SJSA1 (cell line): Measurements from ENCODE around the gene CCDC51. TPM values are rescaled to one million over a fixed set of nuclear protein-coding genes. Genes with fewer than 3 reads are reported as not detected.
"Not testable (repeated sequence)": the region's sequence is repeated elsewhere in the genome, so short reads cannot be mapped to it uniquely, and the experiment has no call there.

Source experiments
- DNase-seq, 2 experiments: peaks; one replicate each; pipeline ENCODE4 v3.0.0-alpha.2; 2015 to 2020; ENCODE audit warnings: low spot score in 2 of 2, low read depth in 1 of 2
- H3K27ac ChIP-seq: fragments of 250-450 bp; sonication (Bioruptor Pico); 2 replicates; pipeline ENCODE4 v1.5.1; 2020; ENCODE audit warnings: mild to moderate bottlenecking, moderate library complexity
- H3K27me3 ChIP-seq: fragments of 250-450 bp; sonication (Bioruptor Pico); replicated peaks from 2 replicates; pipeline ENCODE4 v1.5.1; 2020; ENCODE audit warnings: mild to moderate bottlenecking, moderate library complexity
- H3K36me3 ChIP-seq: fragments of 250-450 bp; sonication (Bioruptor Pico); 2 replicates; pipeline ENCODE4 v1.5.1; 2020; ENCODE audit warnings: mild to moderate bottlenecking
- H3K4me1 ChIP-seq: fragments of 250-450 bp; sonication (Bioruptor Pico); replicated peaks from 2 replicates; pipeline ENCODE4 v1.6.1; 2021; ENCODE audit warnings: mild to moderate bottlenecking
- H3K4me3 ChIP-seq: fragments of 250-450 bp; sonication (Bioruptor Pico); 2 replicates; pipeline ENCODE4 v1.5.1; 2020; ENCODE audit warnings: mild to moderate bottlenecking
- H3K9me3 ChIP-seq: fragments of 250-450 bp; sonication (Bioruptor Pico); replicated peaks from 2 replicates; pipeline ENCODE4 v1.5.1; 2020; ENCODE audit warnings: mild to moderate bottlenecking
- total RNA-seq: library from RNA; depleted of rRNA; stranded (reverse); fragments of >200 nt; shearing (Covaris generic); gene quantifications from 2 replicates; pipeline ENCODE4 v1.2.3, GENCODE V29; 2014

The CCDC51 gene
- total RNA-seq, 1 experiment from 2014 or later = 15.9 TPM

- Histone ChIP-seq H3K27me3 (no peaks in the 10 kb centered on the region), H3K36me3 (peaks cover 54% of the 10 kb centered on the region), H3K9me3 (no peaks in the 10 kb centered on the region), H3K4me1 (peaks cover 37% of the 10 kb centered on the region), H3K27ac (no peak overlapping the region), H3K4me3 (no peak overlapping the region)
- DNase-seq = no peak
Measured at GRCh38 chr3:48470286-48470685, 30.4 kb upstream of the CCDC51 start.

DNA sequence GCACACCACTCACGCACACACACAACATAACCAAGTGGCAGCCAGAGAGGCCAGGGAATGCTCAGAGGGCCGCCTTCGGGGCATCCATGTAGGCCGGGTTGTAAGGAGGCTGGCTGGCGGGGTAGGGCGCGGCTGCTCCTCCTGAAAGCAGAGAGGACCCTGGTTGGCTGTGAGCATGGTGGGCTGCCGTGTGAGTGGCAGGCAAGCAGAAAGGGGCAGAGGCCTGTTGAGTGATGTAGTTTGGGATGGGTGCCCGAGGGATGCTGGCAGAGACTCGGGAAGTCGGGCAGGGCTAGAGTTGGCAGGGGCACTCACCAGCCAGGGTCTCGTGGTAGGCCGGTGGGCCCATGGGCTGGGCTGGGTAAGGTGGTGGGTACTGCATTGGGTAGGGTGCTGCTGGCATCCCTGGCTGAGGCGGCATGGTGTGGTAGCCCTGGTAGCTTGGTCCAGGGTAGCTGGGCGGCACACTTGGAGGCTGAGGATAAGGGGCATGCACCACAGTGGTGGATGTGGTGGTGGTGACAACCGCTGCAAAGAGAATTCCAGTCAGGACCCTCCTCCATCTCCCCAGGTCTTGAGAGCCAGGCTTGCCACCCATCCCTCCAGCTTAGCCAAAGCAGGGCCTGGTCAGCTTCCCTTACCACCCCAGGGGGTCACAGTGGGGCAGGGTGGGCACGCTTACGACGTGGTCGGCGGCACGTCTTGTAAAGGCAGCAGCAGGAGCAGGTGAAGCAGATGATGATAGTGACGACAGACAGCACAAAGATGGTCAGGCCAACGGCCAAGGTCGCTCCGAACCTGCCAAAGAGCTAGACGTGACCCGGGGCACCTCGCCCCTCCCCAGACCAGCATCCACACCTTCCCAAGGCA lies 29.4 kb upstream of the CCDC51 start:
- Histone ChIP-seq H3K4me1 (peaks cover 40% of the 10 kb centered on the region), H3K27me3 (no peaks in the 10 kb centered on the region), H3K36me3 (peaks cover 64% of the 10 kb centered on the region), H3K4me3 (no peak overlapping the region), H3K9me3 (no peaks in the 10 kb centered on the region), H3K27ac (no peak overlapping the region)
- no peak for DNase-seq

DNA sequence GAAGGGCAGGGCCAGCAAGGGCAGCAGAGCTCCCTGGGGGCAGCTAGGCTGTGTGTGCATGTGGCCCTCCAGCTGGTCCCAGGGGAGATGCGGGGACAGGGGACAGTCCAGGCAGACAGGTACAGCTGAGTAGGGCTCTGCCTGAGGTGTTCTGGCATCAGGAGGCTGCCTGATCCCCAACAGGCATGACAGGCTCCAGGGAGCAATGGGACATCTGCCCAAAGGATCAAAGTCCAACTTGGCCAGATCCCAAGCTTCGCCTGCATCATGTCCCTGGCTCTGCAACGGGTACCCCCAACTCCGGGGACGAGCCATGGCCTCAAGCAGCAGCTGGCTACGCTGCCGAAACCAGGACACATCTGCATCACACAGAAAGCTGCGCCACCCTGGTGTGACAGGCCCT lies 28.4 kb upstream of the CCDC51 start:
- no peaks in the 10 kb centered on the region for H3K27me3 ChIP-seq
- H3K4me3 ChIP-seq = no peak overlapping the region
- no peaks in the 10 kb centered on the region for H3K9me3 ChIP-seq
- peaks cover 68% of the 10 kb centered on the region for H3K36me3 ChIP-seq
- DNase-seq = no peak
- H3K27ac ChIP-seq = no peak overlapping the region
- H3K4me1 ChIP-seq = peaks cover 38% of the 10 kb centered on the region

- H3K27me3 ChIP-seq = no peaks in the 10 kb centered on the region
- no peak for DNase-seq
- H3K27ac ChIP-seq = no peak overlapping the region
- H3K36me3 ChIP-seq = peaks cover 66% of the 10 kb centered on the region
- no peaks in the 10 kb centered on the region for H3K9me3 ChIP-seq
- no peak overlapping the region for H3K4me3 ChIP-seq
- peaks cover 35% of the 10 kb centered on the region for H3K4me1 ChIP-seq
Measured at GRCh38 chr3:48467473-48468267, 27.8 kb upstream of the CCDC51 start.

DNA sequence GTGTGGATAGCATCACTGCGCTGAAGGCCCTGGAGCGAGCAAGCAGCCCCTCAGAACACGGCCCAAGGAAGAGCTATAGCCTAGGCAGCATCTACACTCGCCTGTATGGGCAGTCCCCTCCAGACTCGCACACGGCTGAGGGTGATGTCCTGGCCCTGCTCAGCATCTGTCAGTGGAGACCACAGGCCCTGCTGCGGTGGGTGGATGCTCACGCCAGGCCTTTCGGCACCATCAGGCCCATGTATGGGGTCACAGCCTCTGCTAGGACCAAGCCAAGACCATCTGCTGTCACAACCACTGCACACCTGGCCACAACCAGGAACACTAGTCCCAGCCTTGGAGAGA lies 27.2 kb upstream of the CCDC51 start:
- H3K27me3 ChIP-seq = no peaks in the 10 kb centered on the region
- no peaks in the 10 kb centered on the region for H3K9me3 ChIP-seq
- peak overlapping the region; percentile 100 for H3K27ac ChIP-seq
- peaks cover 34% of the 10 kb centered on the region for H3K4me1 ChIP-seq
- DNase-seq = no peak
- peaks cover 65% of the 10 kb centered on the region for H3K36me3 ChIP-seq
- peak overlapping the region; percentile 38 for H3K4me3 ChIP-seq

- Histone ChIP-seq H3K27me3 (no peaks in the 10 kb centered on the region), H3K36me3 (peaks cover 65% of the 10 kb centered on the region), H3K4me1 (peaks cover 29% of the 10 kb centered on the region), H3K27ac (peak overlapping the region; percentile 100), H3K4me3 (peak overlapping the region; percentile 38), H3K9me3 (no peaks in the 10 kb centered on the region)
- DNase-seq = peak in 1 of 2 experiments; percentile 10
Measured at GRCh38 chr3:48466386-48467109, 26.6 kb upstream of the CCDC51 start.

GRCh38 chr3:48465531-48466378 lies 25.8 kb upstream of the CCDC51 start:
- Histone ChIP-seq H3K27ac (peak overlapping the region; percentile 100), H3K4me3 (peak overlapping the region; percentile 38), H3K27me3 (no peaks in the 10 kb centered on the region), H3K36me3 (peaks cover 71% of the 10 kb centered on the region), H3K4me1 (peaks cover 28% of the 10 kb centered on the region), H3K9me3 (no peaks in the 10 kb centered on the region)
- peak; percentile 96 to 98 for DNase-seq

- Histone ChIP-seq H3K4me3 (no peak overlapping the region; the same call in 1 of the 2 replicates), H3K36me3 (peaks cover 73% of the 10 kb centered on the region), H3K27ac (peak overlapping the region; percentile 100), H3K9me3 (no peaks in the 10 kb centered on the region), H3K27me3 (no peaks in the 10 kb centered on the region), H3K4me1 (peaks cover 28% of the 10 kb centered on the region)
- no peak for DNase-seq
Measured at GRCh38 chr3:48465237-48465530, 25.3 kb upstream of the CCDC51 start.

GRCh38 chr3:48464713-48465221 lies 24.8 kb upstream of the CCDC51 start:
- Histone ChIP-seq H3K4me1 (peaks cover 28% of the 10 kb centered on the region), H3K27ac (peak overlapping the region; percentile 100), H3K9me3 (no peaks in the 10 kb centered on the region), H3K4me3 (no peak overlapping the region), H3K27me3 (no peaks in the 10 kb centered on the region), H3K36me3 (peaks cover 72% of the 10 kb centered on the region)
- DNase-seq = no peak

- no peak for DNase-seq
- peaks cover 28% of the 10 kb centered on the region for H3K4me1 ChIP-seq
Measured at GRCh38 chr3:48463703-48464102, 23.8 kb upstream of the CCDC51 start.

GRCh38 chr3:48461767-48462166 lies 21.8 kb upstream of the CCDC51 start:
- H3K9me3 ChIP-seq, DNase-seq, H3K4me3 ChIP-seq, H3K27ac ChIP-seq, H3K27me3 ChIP-seq: not testable (repeated sequence)
- peaks cover 66% of the 10 kb centered on the region for H3K36me3 ChIP-seq
- H3K4me1 ChIP-seq = peaks cover 18% of the 10 kb centered on the region

More at GRCh38 chr3:48463703-48464102, 23.8 kb upstream of the CCDC51 start:
- Histone ChIP-seq H3K36me3 (peaks cover 72% of the 10 kb centered on the region), H3K27ac (no peak overlapping the region), H3K9me3 (no peaks in the 10 kb centered on the region), H3K27me3 (no peaks in the 10 kb centered on the region), H3K4me3 (no peak overlapping the region)

GRCh38 chr3:48460517-48460902 lies 20.6 kb upstream of the CCDC51 start:
- H3K4me1 ChIP-seq = peaks cover 5% of the 10 kb centered on the region
- no peak overlapping the region for H3K27ac ChIP-seq
- H3K36me3 ChIP-seq = peaks cover 61% of the 10 kb centered on the region
- no peaks in the 10 kb centered on the region for H3K27me3 ChIP-seq
- no peak overlapping the region for H3K4me3 ChIP-seq
- DNase-seq = no peak
- H3K9me3 ChIP-seq = no peaks in the 10 kb centered on the region
